ENCODE data around the gene RET. TPM values are rescaled to one million over a fixed set of nuclear protein-coding genes. Genes with fewer than 3 reads are reported as not detected.

The RET gene
- total RNA-seq, 2 donors from 2014 or later: 1.2 to 3.5 TPM

DNA sequence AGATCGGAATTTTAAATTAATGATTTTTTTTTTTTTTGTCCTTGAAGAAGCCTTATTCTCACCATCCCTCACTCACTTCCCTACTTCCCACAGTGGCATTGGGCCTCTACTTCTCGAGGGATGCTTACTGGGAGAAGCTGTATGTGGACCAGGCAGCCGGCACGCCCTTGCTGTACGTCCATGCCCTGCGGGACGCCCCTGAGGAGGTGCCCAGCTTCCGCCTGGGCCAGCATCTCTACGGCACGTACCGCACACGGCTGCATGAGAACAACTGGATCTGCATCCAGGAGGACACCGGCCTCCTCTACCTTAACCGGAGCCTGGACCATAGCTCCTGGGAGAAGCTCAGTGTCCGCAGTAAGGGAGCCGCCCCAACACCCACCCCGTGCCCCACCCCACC, 23.5 kb downstream of the RET start:
- no peak overlapping the region for H3K4me3 Mint-ChIP-seq
- Histone ChIP-seq H3K36me3 (ENCODE audit: control insufficient read depth, insufficient read depth, low read length) (no peaks in the 10 kb centered on the region), H3K4me3 (ENCODE audit: low read length) (no peak overlapping the region), H3K4me1 (ENCODE audit: control insufficient read depth, insufficient read depth, low read length) (no peaks in the 10 kb centered on the region), H3K9ac (ENCODE audit: extremely low read depth, low read length, poor library complexity, severe bottlenecking) (no peak overlapping the region), H3K9me3 (ENCODE audit: control insufficient read depth, low read length) (no peaks in the 10 kb centered on the region), H3K27me3 (ENCODE audit: control insufficient read depth, insufficient read depth, low read length, poor library complexity, severe bottlenecking) (peaks cover 16% of the 10 kb centered on the region), H3K27ac (ENCODE audit: low read depth, low read length) (no peak overlapping the region)
- TF ChIP-seq, protein P1, sequence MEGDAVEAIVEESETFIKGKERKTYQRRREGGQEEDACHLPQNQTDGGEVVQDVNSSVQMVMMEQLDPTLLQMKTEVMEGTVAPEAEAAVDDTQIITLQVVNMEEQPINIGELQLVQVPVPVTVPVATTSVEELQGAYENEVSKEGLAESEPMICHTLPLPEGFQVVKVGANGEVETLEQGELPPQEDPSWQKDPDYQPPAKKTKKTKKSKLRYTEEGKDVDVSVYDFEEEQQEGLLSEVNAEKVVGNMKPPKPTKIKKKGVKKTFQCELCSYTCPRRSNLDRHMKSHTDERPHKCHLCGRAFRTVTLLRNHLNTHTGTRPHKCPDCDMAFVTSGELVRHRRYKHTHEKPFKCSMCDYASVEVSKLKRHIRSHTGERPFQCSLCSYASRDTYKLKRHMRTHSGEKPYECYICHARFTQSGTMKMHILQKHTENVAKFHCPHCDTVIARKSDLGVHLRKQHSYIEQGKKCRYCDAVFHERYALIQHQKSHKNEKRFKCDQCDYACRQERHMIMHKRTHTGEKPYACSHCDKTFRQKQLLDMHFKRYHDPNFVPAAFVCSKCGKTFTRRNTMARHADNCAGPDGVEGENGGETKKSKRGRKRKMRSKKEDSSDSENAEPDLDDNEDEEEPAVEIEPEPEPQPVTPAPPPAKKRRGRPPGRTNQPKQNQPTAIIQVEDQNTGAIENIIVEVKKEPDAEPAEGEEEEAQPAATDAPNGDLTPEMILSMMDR (conservative IDR thresholded peaks at IDR 0.05): no peak
- H3K36me3 Mint-ChIP-seq (ENCODE audit: low read depth): no peaks in the 10 kb centered on the region
- H3K27me3 Mint-ChIP-seq (ENCODE audit: insufficient read depth): peaks cover 25% of the 10 kb centered on the region
- no peak overlapping the region for H3K27ac Mint-ChIP-seq
- WGBS, 2 experiments (ENCODE audit: insufficient coverage in 1 of 2, insufficient read length in 1 of 2): 94% methylated on average over 6 to 17 of the region's 17 CpGs
- H3K9me3 Mint-ChIP-seq: no peaks in the 10 kb centered on the region
- DNase-seq: no peak
- H3K4me1 Mint-ChIP-seq: no peaks in the 10 kb centered on the region

DNA sequence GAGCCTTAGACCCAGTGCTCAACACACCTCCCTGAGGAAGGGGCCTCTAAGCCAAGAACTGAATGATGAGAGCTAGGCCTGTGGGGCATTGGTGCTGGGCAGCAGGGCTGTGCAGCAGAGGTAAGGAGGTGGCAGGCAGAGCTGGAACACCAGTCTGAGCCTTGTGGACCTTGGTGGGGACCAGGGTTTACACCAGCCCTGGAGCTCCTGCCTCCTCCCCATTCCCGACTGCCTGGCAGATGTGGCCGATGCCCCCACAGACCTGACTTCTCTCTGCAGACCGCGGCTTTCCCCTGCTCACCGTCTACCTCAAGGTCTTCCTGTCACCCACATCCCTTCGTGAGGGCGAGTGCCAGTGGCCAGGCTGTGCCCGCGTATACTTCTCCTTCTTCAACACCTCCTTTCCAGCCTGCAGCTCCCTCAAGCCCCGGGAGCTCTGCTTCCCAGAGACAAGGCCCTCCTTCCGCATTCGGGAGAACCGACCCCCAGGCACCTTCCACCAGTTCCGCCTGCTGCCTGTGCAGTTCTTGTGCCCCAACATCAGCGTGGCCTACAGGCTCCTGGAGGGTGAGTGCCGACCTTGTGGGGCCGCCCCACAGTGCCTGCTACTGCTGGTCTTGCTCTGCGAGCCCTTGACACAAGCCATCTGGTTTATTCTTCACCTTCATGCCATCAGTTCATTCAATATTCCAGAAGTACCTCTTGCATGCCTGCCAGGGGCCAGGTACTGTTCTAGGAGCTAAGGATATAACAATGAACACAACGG, 25.4 kb downstream of the RET start:
- Mint-ChIP-seq H3K27me3 (ENCODE audit: insufficient read depth) (peaks cover 25% of the 10 kb centered on the region), H3K4me1 (no peaks in the 10 kb centered on the region), H3K9me3 (no peaks in the 10 kb centered on the region), H3K27ac (no peak overlapping the region), H3K4me3 (no peak overlapping the region), H3K36me3 (ENCODE audit: low read depth) (no peaks in the 10 kb centered on the region)
- Histone ChIP-seq H3K4me3 (ENCODE audit: low read length) (no peak overlapping the region), H3K27me3 (ENCODE audit: control insufficient read depth, insufficient read depth, low read length, poor library complexity, severe bottlenecking) (peaks cover 16% of the 10 kb centered on the region), H3K27ac (ENCODE audit: low read depth, low read length) (no peak overlapping the region), H3K9ac (ENCODE audit: extremely low read depth, low read length, poor library complexity, severe bottlenecking) (no peak overlapping the region), H3K9me3 (ENCODE audit: control insufficient read depth, low read length) (no peaks in the 10 kb centered on the region), H3K4me1 (ENCODE audit: control insufficient read depth, insufficient read depth, low read length) (no peaks in the 10 kb centered on the region), H3K36me3 (ENCODE audit: control insufficient read depth, insufficient read depth, low read length) (no peaks in the 10 kb centered on the region)
- TF ChIP-seq, protein P1 (conservative IDR thresholded peaks at IDR 0.05): no peak
- WGBS, 2 experiments (ENCODE audit: insufficient coverage in 1 of 2, insufficient read length in 1 of 2): 91 to 94% methylated on average over 6 to 19 of the region's 19 CpGs
- DNase-seq: no peak

DNA sequence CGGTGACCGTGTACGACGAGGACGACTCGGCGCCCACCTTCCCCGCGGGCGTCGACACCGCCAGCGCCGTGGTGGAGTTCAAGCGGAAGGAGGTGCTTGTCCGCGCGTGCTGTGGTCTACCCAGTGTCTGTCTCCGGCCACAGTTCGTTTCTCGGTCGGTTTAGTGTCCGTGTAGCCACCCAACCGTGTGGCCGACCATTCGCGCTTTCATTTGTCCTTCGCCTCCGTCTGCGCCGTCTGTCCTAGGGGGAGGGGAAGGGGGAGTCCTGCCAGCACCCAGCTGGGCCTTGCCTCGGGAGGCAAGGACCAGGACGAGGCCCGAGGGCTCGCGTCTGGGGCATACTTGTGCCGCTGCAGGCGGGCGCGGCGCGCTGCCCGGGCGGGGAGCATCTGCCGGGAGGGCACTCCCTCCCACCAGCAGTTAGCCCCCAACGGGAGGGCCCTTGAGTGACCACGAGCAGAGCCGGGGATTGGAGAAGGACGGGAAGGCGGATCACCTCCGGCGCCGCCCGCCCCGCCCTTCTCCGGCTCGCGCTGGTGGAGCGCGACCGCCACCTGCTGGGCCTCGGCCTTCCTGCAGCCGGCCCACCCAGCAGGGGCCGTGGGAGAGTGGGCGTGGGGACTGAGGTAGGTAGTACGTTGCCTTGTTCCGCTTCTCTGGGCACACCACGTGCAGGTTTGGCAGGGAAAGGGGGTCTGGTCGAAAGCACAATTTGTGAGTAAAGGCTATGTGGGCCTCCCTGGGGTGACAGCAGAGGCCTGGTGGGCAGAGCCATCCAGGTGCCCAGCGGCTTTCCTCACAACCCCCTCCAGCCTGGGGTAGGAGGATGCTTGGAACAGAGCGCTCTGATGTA, 28.5 kb downstream of the RET start:
- H3K9ac ChIP-seq (ENCODE audit: extremely low read depth, low read length, poor library complexity, severe bottlenecking): no peak overlapping the region

More for the DNA sequence above, 28.5 kb downstream of the RET start:
- no peaks in the 10 kb centered on the region for H3K36me3 Mint-ChIP-seq (ENCODE audit: low read depth)
- peaks cover 25% of the 10 kb centered on the region for H3K27me3 Mint-ChIP-seq (ENCODE audit: insufficient read depth)
- H3K4me1 Mint-ChIP-seq: no peaks in the 10 kb centered on the region
- H3K27ac Mint-ChIP-seq: no peak overlapping the region
- Histone ChIP-seq H3K27ac (ENCODE audit: low read depth, low read length) (no peak overlapping the region), H3K4me3 (ENCODE audit: low read length) (peak overlapping the region; percentile 79), H3K9me3 (ENCODE audit: control insufficient read depth, low read length) (no peaks in the 10 kb centered on the region), H3K36me3 (ENCODE audit: control insufficient read depth, insufficient read depth, low read length) (no peaks in the 10 kb centered on the region), H3K27me3 (ENCODE audit: control insufficient read depth, insufficient read depth, low read length, poor library complexity, severe bottlenecking) (peaks cover 16% of the 10 kb centered on the region), H3K4me1 (ENCODE audit: control insufficient read depth, insufficient read depth, low read length) (no peaks in the 10 kb centered on the region)
- no peaks in the 10 kb centered on the region for H3K9me3 Mint-ChIP-seq
- peak overlapping the region; percentile 56 for H3K4me3 Mint-ChIP-seq
- TF ChIP-seq, protein P1 (conservative IDR thresholded peaks at IDR 0.05): peak; percentile 99
- WGBS, 2 experiments (ENCODE audit: insufficient coverage in 1 of 2, insufficient read length in 1 of 2): 9% methylated on average over 10 to 71 of the region's 71 CpGs
- DNase-seq: peak; percentile 95
